ENCODE results near the gene AFTPH. TPM values are rescaled to one million over a fixed set of nuclear protein-coding genes. Genes with fewer than 3 reads are reported as not detected.

The AFTPH gene
- total and polyA plus RNA-seq, 9 of the 15 experiments (the other 6 are each of a cell fraction or from before 2014, with no cell fraction given), result 8.0 to 26.2 (median 13.8) TPM

GRCh38 chr2:64487256-64488049 lies 36.7 kb upstream of the AFTPH start:
- Histone ChIP-seq H3K4me2 (ENCODE audit: insufficient read depth, low read length) (no peak overlapping the region), H3K9me3 (replicated peaks; ENCODE audit: control insufficient read depth, insufficient read depth, low read depth, low read length) (no peaks in the 10 kb centered on the region), H3K27me3 (ENCODE audit: control insufficient read depth in 2 of 2, insufficient read depth in 2 of 2, low read length in 2 of 2) (peaks cover 15 to 42% of the 10 kb centered on the region in 2 experiments), H3K27ac (ENCODE audit: extremely low read depth, low read depth, low read length) (no peak overlapping the region), H4K20me1 (replicated peaks; ENCODE audit: control insufficient read depth, insufficient read depth, low read length) (peaks cover 6% of the 10 kb centered on the region; the same call in 1 of the 2 replicates), H3K9me1 (ENCODE audit: control insufficient read depth, insufficient read depth, low read length) (no peaks in the 10 kb centered on the region), H3K79me2 (ENCODE audit: control insufficient read depth, insufficient read depth, low read length) (no peaks in the 10 kb centered on the region), H3K4me3 (no peak overlapping the region), H3K36me3 (ENCODE audit: control insufficient read depth, insufficient read depth, low read length) (no peaks in the 10 kb centered on the region), H2AFZ (ENCODE audit: low read depth, low read length) (no peak overlapping the region), H3K9ac (ENCODE audit: insufficient read depth in 1 of 2, low read depth in 2 of 2, low read length in 2 of 2) (no peak overlapping the region), H3K4me1 (replicated peaks in 1 of 2; ENCODE audit: control insufficient read depth in 2 of 2, insufficient read depth in 2 of 2, low read length in 2 of 2) (no peaks in the 10 kb centered on the region)
- 2% methylated on average over 10 of the region's 10 CpGs for WGBS (ENCODE audit: insufficient coverage, low coverage, missing lambda C conversion rate)
- FAIRE-seq (no peak), ATAC-seq (peak; percentile 57), DNase-seq (ENCODE audit: extremely low read depth in 1 of 4, low spot score in 3 of 4) (no peak)
- ChIA-PET POLR2A (interaction anchor here (0.6 to 1.4 kb wide), 5 partner anchors 14 to 568 kb away, joined by 3 to 6 read pairs (median 3); no protein-coding TSS in a partner anchor), CTCF (ENCODE audit: low intra/inter-chr PET ratio) (interaction anchor here (1.2 to 2.4 kb wide), 5 partner anchors 29 to 438 kb away, joined by 3 to 23 read pairs (median 4); no protein-coding TSS in a partner anchor)
- BruUV-seq (replicated peaks), result no TSS peak
- in situ Hi-C loops (cut with MboI), result loop anchor here (5.0 to 10.0 kb wide), 2 partner anchors 155 to 433 kb away; no protein-coding TSS in a partner anchor
- intact Hi-C loops (cut with micrococcal nuclease), result loop anchor here (1.0 to 2.0 kb wide), 3 partner anchors 31 to 439 kb away; no protein-coding TSS in a partner anchor
- TF ChIP-seq NFXL1 (CRISPR knock-in tag; IDR thresholded peaks at IDR 0.05) (no peak), ATF7 (IDR thresholded peaks at IDR 0.05) (no peak), ARNT (IDR thresholded peaks at IDR 0.05) (no peak), NFIC (IDR thresholded peaks at IDR 0.05) (peak; percentile 19; the same call in 1 of the 2 replicates), CHD7 (IDR thresholded peaks at IDR 0.05; ENCODE audit: low read depth, low read length) (no peak), CEBPG (CRISPR knock-in tag; IDR thresholded peaks at IDR 0.05) (no peak), CEBPG (tag; conservative IDR thresholded peaks at IDR 0.05 in 1 of 2, IDR thresholded peaks at IDR 0.05 in 1 of 2) (no peak), THRB (CRISPR knock-in tag; conservative IDR thresholded peaks at IDR 0.05) (no peak), ZNF644 (tag; IDR thresholded peaks at IDR 0.05; ENCODE audit: low read depth) (no peak)

All from K562 (cell line).